HCT116 (cell line): Measurements from ENCODE around the gene CROCC.

Experiments
- ATF3 ChIP-seq: IDR thresholded peaks from 2 replicates; pipeline ENCODE4 v1.6.1; 2012
- CEBPB ChIP-seq: IDR thresholded peaks from 2 replicates; pipeline ENCODE4 v1.6.1; 2012; ENCODE audit warnings: low read depth
- CTCF ChIP-seq, 3 experiments: fragments of 200-600 bp in 1 of 3; sonication (generic) in 1 of 3; IDR thresholded peaks in 2 of 3; conservative IDR thresholded peaks in 1 of 3; 2 replicates each; pipeline ENCODE4 v1.5.1; 2012 to 2017; ENCODE audit warnings: low read depth in 2 of 3, low read length in 2 of 3, antibody characterized with exemption in 1 of 3, borderline replicate concordance in 1 of 3, control low read depth in 1 of 3, mild to moderate bottlenecking in 1 of 3, mixed read lengths in 1 of 3, mixed run types in 1 of 3, moderate library complexity in 1 of 3; ENCODE audit not compliant: insufficient read depth in 1 of 3
- EZH2 ChIP-seq: fragments of 200-600 bp; sonication (generic); IDR thresholded peaks from 2 replicates; pipeline ENCODE4 v1.6.1; 2017; ENCODE audit warnings: antibody characterized with exemption, mixed run types
- EZH2phosphoT487 ChIP-seq: fragments of 200-600 bp; IDR thresholded peaks from 2 replicates; pipeline ENCODE4 v1.6.1; 2018; ENCODE audit warnings: antibody characterized with exemption, borderline replicate concordance
- JUND ChIP-seq: IDR thresholded peaks from 2 replicates; pipeline ENCODE4 v1.6.1; 2012
- POLR2A ChIP-seq: IDR thresholded peaks from 2 replicates; pipeline ENCODE4 v1.7.0; 2011; ENCODE audit warnings: borderline replicate concordance; ENCODE audit not compliant: insufficient read depth, insufficient read length; ENCODE audit errors: extremely low read depth
- RAD21 ChIP-seq: IDR thresholded peaks from 2 replicates; pipeline ENCODE4 v1.6.1; 2012; ENCODE audit warnings: low read depth, mild to moderate bottlenecking
- SIN3A ChIP-seq: IDR thresholded peaks from 2 replicates; pipeline ENCODE4 v1.6.1; 2012; ENCODE audit warnings: low read depth
- ZFX ChIP-seq: fragments of 450-650 bp; IDR thresholded peaks from 2 replicates; pipeline ENCODE4 v1.6.1; 2017
- ZNF274 ChIP-seq: fragments of 200-500 bp; sonication (Bioruptor generic); IDR thresholded peaks from 2 replicates; pipeline ENCODE4 v1.6.1; 2014; ENCODE audit warnings: mild to moderate bottlenecking, low read depth, low read length, inconsistent platforms

- TF ChIP-seq POLR2A: no peak
- TF ChIP-seq CTCF (IDR thresholded peaks at IDR 0.05 in 2 of 3, conservative IDR thresholded peaks at IDR 0.05 in 1 of 3; ENCODE audit: borderline replicate concordance in 1 of 3, insufficient read depth in 1 of 3, low read depth in 2 of 3, low read length in 2 of 3): 0 out of 6 replicates have a peak, but pooled peaks of 2 of the 3 experiments have one; percentile 12 to 14
- no peak for TF ChIP-seq SIN3A
- TF ChIP-seq ZNF274: no peak
- TF ChIP-seq ZFX: no peak
- TF ChIP-seq JUND: no peak
- no peak for TF ChIP-seq EZH2
- TF ChIP-seq EZH2phosphoT487: no peak
- TF ChIP-seq ATF3: no peak
- no peak for TF ChIP-seq RAD21
- no peak for TF ChIP-seq CEBPB
Measured at GRCh38 chr1:17004466-17005364, 83.0 kb downstream of the CROCC start.
